SU-DHL-6 (cell line): ENCODE measurements around the gene RCAN2.

ENCODE experiments used
- CTCF ChIP-seq: fragments of 200-600 bp; sonication (generic); IDR thresholded peaks from one replicate; pipeline ENCODE4 v1.5.1; 2017; ENCODE audit warnings: antibody characterized with exemption, mild to moderate bottlenecking, low read length, moderate library complexity; ENCODE audit not compliant: insufficient read depth, poor library complexity, severe bottlenecking
- EZH2phosphoT487 ChIP-seq: fragments of 200-600 bp; sonication (generic), shearing (Covaris generic); conservative IDR thresholded peaks from 2 replicates; pipeline ENCODE4 v1.6.1; 2018; ENCODE audit warnings: mild to moderate bottlenecking, antibody characterized with exemption, low read length, moderate library complexity, mixed read lengths

GRCh38 chr6:46199387-46199786, 291.9 kb downstream of the RCAN2 start:
- TF ChIP-seq CTCF, result no peak
- TF ChIP-seq EZH2phosphoT487, result no peak
